GM12875 (cell line): Measurements from ENCODE around the gene CCDC192.
"Not testable (repeated sequence)": the region's sequence is repeated elsewhere in the genome, so short reads cannot be mapped to it uniquely, and the experiment has no call there.

Experiments
- H3K4me3 ChIP-seq: one replicate; pipeline ENCODE4 v1.5.1; 2011; ENCODE audit warnings: low read depth, low read length, control low read depth
- CTCF ChIP-seq: IDR thresholded peaks from 2 replicates; pipeline ENCODE4 v1.5.1; 2011; ENCODE audit warnings: low read depth, mild to moderate bottlenecking, control low read depth, inconsistent platforms, low read length, moderate library complexity, borderline replicate concordance; ENCODE audit not compliant: insufficient read depth

CCDC192 gene

GRCh38 chr5:127785098-127785927 is 82.1 kb downstream of the CCDC192 start:
- H3K4me3 ChIP-seq: no peak overlapping the region
- no peak for TF ChIP-seq CTCF

GRCh38 chr5:127791439-127791838 is 88.2 kb downstream of the CCDC192 start:
- no peak for TF ChIP-seq CTCF
- H3K4me3 ChIP-seq: no peak overlapping the region

GRCh38 chr5:127791908-127792307 is 88.7 kb downstream of the CCDC192 start:
- H3K4me3 ChIP-seq: not testable (repeated sequence)

- no peak for TF ChIP-seq CTCF
- no peak overlapping the region for H3K4me3 ChIP-seq
These were observed 89.9 kb downstream of the CCDC192 start for GRCh38 chr5:127793052-127793451.

- no peak for TF ChIP-seq CTCF
- H3K4me3 ChIP-seq: no peak overlapping the region
These were observed 90.7 kb downstream of the CCDC192 start for GRCh38 chr5:127793879-127794278.

GRCh38 chr5:127796211-127796610 is 93.0 kb downstream of the CCDC192 start:
- no peak for TF ChIP-seq CTCF
- H3K4me3 ChIP-seq: no peak overlapping the region

GRCh38 chr5:127799293-127799905 is 96.2 kb downstream of the CCDC192 start:
- no peak overlapping the region for H3K4me3 ChIP-seq
- TF ChIP-seq CTCF: no peak
